ENCODE data around the gene NMT1. TPM values are rescaled to one million over a fixed set of nuclear protein-coding genes. Genes with fewer than 3 reads are reported as not detected.

NMT1 gene
- total and polyA plus RNA-seq, 2 of the 13 experiments (the other 11 are each of a cell fraction or from before 2014, with no cell fraction given) = 75.7 to 142 TPM

GRCh38 chr17:45060382-45060796 is 728 bp upstream of the NMT1 start (continued):
- TF ChIP-seq RERE (CRISPR knock-in tag; IDR thresholded peaks at IDR 0.05; ENCODE audit: low read depth) (no peak), ZNF24 (IDR thresholded peaks at IDR 0.05) (no peak), ZNF816 (CRISPR knock-in tag; IDR thresholded peaks at IDR 0.05; ENCODE audit: borderline replicate concordance) (peak; percentile 90; the same call in 1 of the 2 replicates), TFDP2 (CRISPR knock-in tag; IDR thresholded peaks at IDR 0.05) (no peak), ZNF724P (CRISPR knock-in tag; IDR thresholded peaks at IDR 0.05; ENCODE audit: borderline replicate concordance) (peak; percentile 37; the same call in 1 of the 2 replicates), SALL2 (CRISPR knock-in tag; IDR thresholded peaks at IDR 0.05) (peak; percentile 53; the same call in 1 of the 2 replicates), NBN (conservative IDR thresholded peaks at IDR 0.05) (no peak), ZNF75D (CRISPR knock-in tag; IDR thresholded peaks at IDR 0.05; ENCODE audit: borderline replicate concordance) (no peak), HHEX (CRISPR knock-in tag; IDR thresholded peaks at IDR 0.05) (no peak), HOXA5 (CRISPR knock-in tag; IDR thresholded peaks at IDR 0.05) (no peak; the same call in 1 of the 2 replicates), FOXK1 (CRISPR knock-in tag; IDR thresholded peaks at IDR 0.05; ENCODE audit: borderline replicate concordance, low read depth) (no peak), TEAD2 (CRISPR knock-in tag; IDR thresholded peaks at IDR 0.05) (no peak), CBFB (CRISPR knock-in tag; IDR thresholded peaks at IDR 0.05) (no peak), ZNF841 (CRISPR knock-in tag; IDR thresholded peaks at IDR 0.05; ENCODE audit: borderline replicate concordance) (no peak), U2AF2 (IDR thresholded peaks at IDR 0.05; ENCODE audit: low read depth, low read length) (0 out of 2 replicates have a peak, but pooled peaks have one; percentile 16), PCBP2 (optimal IDR thresholded peaks at IDR 0.05; ENCODE audit: low read depth, low read length, poor library complexity, severe bottlenecking) (no peak), KAT8 (CRISPR knock-in tag; IDR thresholded peaks at IDR 0.05) (no peak), IKZF4 (CRISPR knock-in tag; IDR thresholded peaks at IDR 0.05; ENCODE audit: borderline replicate concordance, low read depth, not compliant biosample characterization) (no peak), JUNB (CRISPR knock-in tag; IDR thresholded peaks at IDR 0.05; ENCODE audit: borderline replicate concordance) (no peak), KLF12 (CRISPR knock-in tag; IDR thresholded peaks at IDR 0.05; ENCODE audit: borderline replicate concordance) (0 out of 2 replicates have a peak, but pooled peaks have one; percentile 74)

All from HepG2 (cell line).